ENCODE results near the gene CA9. TPM values are rescaled to one million over a fixed set of nuclear protein-coding genes. Genes with fewer than 3 reads are reported as not detected.

Gene CA9
- total and polyA plus RNA-seq, 2 experiments from 2014 or later: 1.1 TPM; not detected in 1

GRCh38 chr9:35714579-35715252 is 41.0 kb downstream of the CA9 start:
- H4K20me1 ChIP-seq (replicated peaks; ENCODE audit: insufficient read depth): peaks cover 6% of the 10 kb centered on the region
- TF ChIP-seq CREB1 (CRISPR knock-in tag; IDR thresholded peaks at IDR 0.05; ENCODE audit: low read depth) (no peak), NANOG (IDR thresholded peaks at IDR 0.05; ENCODE audit: borderline replicate concordance) (no peak), ZNF114 (CRISPR knock-in tag; IDR thresholded peaks at IDR 0.05) (no peak), ZNF331 (CRISPR knock-in tag; IDR thresholded peaks at IDR 0.05; ENCODE audit: low read depth) (no peak), POLR2AphosphoS5 (IDR thresholded peaks at IDR 0.05; ENCODE audit: low read depth) (no peak), REST (IDR thresholded peaks at IDR 0.05; ENCODE audit: unreplicated experiment) (no peak), EZH2 (IDR thresholded peaks at IDR 0.05; ENCODE audit: low read depth, unreplicated experiment) (no peak), ZNF462 (CRISPR knock-in tag; IDR thresholded peaks at IDR 0.05) (no peak), EZH2phosphoT487 (IDR thresholded peaks at IDR 0.05; ENCODE audit: unreplicated experiment) (no peak), JUNB (IDR thresholded peaks at IDR 0.05; ENCODE audit: unreplicated experiment) (no peak)
- TF ChIP-seq, protein P1, sequence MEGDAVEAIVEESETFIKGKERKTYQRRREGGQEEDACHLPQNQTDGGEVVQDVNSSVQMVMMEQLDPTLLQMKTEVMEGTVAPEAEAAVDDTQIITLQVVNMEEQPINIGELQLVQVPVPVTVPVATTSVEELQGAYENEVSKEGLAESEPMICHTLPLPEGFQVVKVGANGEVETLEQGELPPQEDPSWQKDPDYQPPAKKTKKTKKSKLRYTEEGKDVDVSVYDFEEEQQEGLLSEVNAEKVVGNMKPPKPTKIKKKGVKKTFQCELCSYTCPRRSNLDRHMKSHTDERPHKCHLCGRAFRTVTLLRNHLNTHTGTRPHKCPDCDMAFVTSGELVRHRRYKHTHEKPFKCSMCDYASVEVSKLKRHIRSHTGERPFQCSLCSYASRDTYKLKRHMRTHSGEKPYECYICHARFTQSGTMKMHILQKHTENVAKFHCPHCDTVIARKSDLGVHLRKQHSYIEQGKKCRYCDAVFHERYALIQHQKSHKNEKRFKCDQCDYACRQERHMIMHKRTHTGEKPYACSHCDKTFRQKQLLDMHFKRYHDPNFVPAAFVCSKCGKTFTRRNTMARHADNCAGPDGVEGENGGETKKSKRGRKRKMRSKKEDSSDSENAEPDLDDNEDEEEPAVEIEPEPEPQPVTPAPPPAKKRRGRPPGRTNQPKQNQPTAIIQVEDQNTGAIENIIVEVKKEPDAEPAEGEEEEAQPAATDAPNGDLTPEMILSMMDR (conservative IDR thresholded peaks at IDR 0.05; ENCODE audit: low read depth in 2 of 2): no peak
- TF ChIP-seq, protein P2, sequence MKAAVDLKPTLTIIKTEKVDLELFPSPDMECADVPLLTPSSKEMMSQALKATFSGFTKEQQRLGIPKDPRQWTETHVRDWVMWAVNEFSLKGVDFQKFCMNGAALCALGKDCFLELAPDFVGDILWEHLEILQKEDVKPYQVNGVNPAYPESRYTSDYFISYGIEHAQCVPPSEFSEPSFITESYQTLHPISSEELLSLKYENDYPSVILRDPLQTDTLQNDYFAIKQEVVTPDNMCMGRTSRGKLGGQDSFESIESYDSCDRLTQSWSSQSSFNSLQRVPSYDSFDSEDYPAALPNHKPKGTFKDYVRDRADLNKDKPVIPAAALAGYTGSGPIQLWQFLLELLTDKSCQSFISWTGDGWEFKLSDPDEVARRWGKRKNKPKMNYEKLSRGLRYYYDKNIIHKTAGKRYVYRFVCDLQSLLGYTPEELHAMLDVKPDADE (IDR thresholded peaks at IDR 0.05): no peak
- H3K4me2 ChIP-seq: no peak overlapping the region
- Mint-ChIP-seq H3K9me3 (no peaks in the 10 kb centered on the region), H3K36me3 (ENCODE audit: low read depth) (peaks cover 80% of the 10 kb centered on the region), H3K27me3 (ENCODE audit: insufficient read depth, low read depth, poor library complexity) (peaks cover 6% of the 10 kb centered on the region), H3K27ac (peak overlapping the region; percentile 82), H3K4me3 (no peak overlapping the region), H3K4me1 (peaks cover 4% of the 10 kb centered on the region; the same call in 2 of the 3 replicates)
- H3K9me2 ChIP-seq (ENCODE audit: insufficient read depth): no peaks in the 10 kb centered on the region
- DNase-seq (ENCODE audit: low spot score) (no peak), ATAC-seq (no peak)
- no peak overlapping the region for H3K4me3 ChIP-seq
- H3K27ac ChIP-seq (ENCODE audit: low read depth): no peak overlapping the region
- H3K79me2 ChIP-seq (replicated peaks; ENCODE audit: insufficient read depth): no peaks in the 10 kb centered on the region
- H3K4me1 ChIP-seq (ENCODE audit: insufficient read depth): no peaks in the 10 kb centered on the region
- peaks cover 54% of the 10 kb centered on the region for H3K36me3 ChIP-seq (ENCODE audit: insufficient read depth)
- H3F3A ChIP-seq (replicated peaks; ENCODE audit: low read depth): 0 out of 2 replicates have a peak, but pooled peaks cover 3% of the 10 kb centered on the region
- no peaks in the 10 kb centered on the region for H3K27me3 ChIP-seq (ENCODE audit: insufficient read depth)
- no peak overlapping the region for H2AFZ ChIP-seq
